Hypothalamus (tissue), 51 donors: ENCODE measurements around the gene OPHN1.
"Not testable (repeated sequence)": the region's sequence is repeated elsewhere in the genome, so short reads cannot be mapped to it uniquely, and the experiment has no call there.

Experiments used
- DNase-seq, 51 donors: peaks; one replicate each; lab custom pipeline; 2025; lab: John Stamatoyannopoulos, UW

OPHN1 gene

GRCh38 chrX:68422478-68422877 lies 10.8 kb downstream of the OPHN1 start:
- no peak for DNase-seq

- DNase-seq, result no peak
Observed at GRCh38 chrX:68421636-68422035, 11.7 kb downstream of the OPHN1 start.

GRCh38 chrX:68420559-68420958 lies 12.7 kb downstream of the OPHN1 start:
- DNase-seq, result no peak

- DNase-seq, result no peak
Observed at GRCh38 chrX:68419975-68420374, 13.3 kb downstream of the OPHN1 start.

GRCh38 chrX:68417651-68418050 lies 15.6 kb downstream of the OPHN1 start:
- DNase-seq, result peak in 1 of 51 donors; percentile 0

- no peak for DNase-seq
Observed at GRCh38 chrX:68416592-68416991, 16.7 kb downstream of the OPHN1 start.

- no peak for DNase-seq
Observed at GRCh38 chrX:68415316-68415715, 18.0 kb downstream of the OPHN1 start.

- DNase-seq, result no peak
Observed at GRCh38 chrX:68413254-68413653, 20.0 kb downstream of the OPHN1 start.

GRCh38 chrX:68411729-68412128 lies 21.6 kb downstream of the OPHN1 start:
- no peak for DNase-seq

- no peak for DNase-seq
Observed at GRCh38 chrX:68409194-68409593, 24.1 kb downstream of the OPHN1 start.

GRCh38 chrX:68403522-68403921 lies 29.8 kb downstream of the OPHN1 start:
- DNase-seq, result peak in 2 of 51 donors; percentile 3 to 19

- DNase-seq, result no peak
Observed at GRCh38 chrX:68403038-68403437, 30.3 kb downstream of the OPHN1 start.

GRCh38 chrX:68402094-68402493 lies 31.2 kb downstream of the OPHN1 start:
- DNase-seq, result no peak

GRCh38 chrX:68398291-68398690 lies 35.0 kb downstream of the OPHN1 start:
- no peak for DNase-seq

GRCh38 chrX:68396953-68397352 lies 36.3 kb downstream of the OPHN1 start:
- peak in 1 of 51 donors; percentile 1 for DNase-seq

- not testable (repeated sequence) for DNase-seq
Observed at GRCh38 chrX:68389419-68389960, 43.8 kb downstream of the OPHN1 start.

GRCh38 chrX:68387776-68388175 lies 45.5 kb downstream of the OPHN1 start:
- no peak for DNase-seq

GRCh38 chrX:68383540-68383939 lies 49.8 kb downstream of the OPHN1 start:
- no peak for DNase-seq

- not testable (repeated sequence) for DNase-seq
Observed at GRCh38 chrX:68377579-68377978, 55.7 kb downstream of the OPHN1 start.

GRCh38 chrX:68376373-68376772 lies 56.9 kb downstream of the OPHN1 start:
- DNase-seq, result no peak

GRCh38 chrX:68375803-68376202 lies 57.5 kb downstream of the OPHN1 start:
- DNase-seq, result no peak

- DNase-seq, result no peak
Observed at GRCh38 chrX:68372665-68373064, 60.6 kb downstream of the OPHN1 start.

- DNase-seq, result no peak
Observed at GRCh38 chrX:68369559-68369958, 63.7 kb downstream of the OPHN1 start.
